Embryonic facial prominence (tissue), 1 donor: ENCODE results near the gene IL26.
"Not testable (repeated sequence)": the region's sequence is repeated elsewhere in the genome, so short reads cannot be mapped to it uniquely, and the experiment has no call there.

Experiments used
- DNase-seq: peaks from one replicate; pipeline ENCODE4 v3.0.0-alpha.2; 2016; ENCODE audit errors: extremely low spot score

IL26 gene

GRCh38 chr12:68199127-68199526 is 26.5 kb downstream of the IL26 start:
- DNase-seq: no peak

- no peak for DNase-seq
Measured at GRCh38 chr12:68198507-68199086, 27.0 kb downstream of the IL26 start.

GRCh38 chr12:68190301-68190700 is 35.3 kb downstream of the IL26 start:
- DNase-seq: no peak

- no peak for DNase-seq
Measured at GRCh38 chr12:68189821-68190242, 35.8 kb downstream of the IL26 start.

GRCh38 chr12:68185598-68185997 is 40.0 kb downstream of the IL26 start:
- no peak for DNase-seq

GRCh38 chr12:68180792-68181744 is 44.5 kb downstream of the IL26 start:
- no peak for DNase-seq

- DNase-seq: no peak
Measured at GRCh38 chr12:68178774-68179439, 46.7 kb downstream of the IL26 start.

GRCh38 chr12:68178184-68178583 is 47.4 kb downstream of the IL26 start:
- DNase-seq: no peak

GRCh38 chr12:68177562-68177961 is 48.0 kb downstream of the IL26 start:
- no peak for DNase-seq

GRCh38 chr12:68176257-68176656 is 49.4 kb downstream of the IL26 start:
- no peak for DNase-seq

- no peak for DNase-seq
Measured at GRCh38 chr12:68175557-68176061, 50.0 kb downstream of the IL26 start.

GRCh38 chr12:68174761-68175160 is 50.8 kb downstream of the IL26 start:
- not testable (repeated sequence) for DNase-seq

GRCh38 chr12:68173792-68174191 is 51.8 kb downstream of the IL26 start:
- DNase-seq: no peak

- DNase-seq: no peak
Measured at GRCh38 chr12:68170726-68171125, 54.9 kb downstream of the IL26 start.

- DNase-seq: no peak
Measured at GRCh38 chr12:68169213-68169889, 56.3 kb downstream of the IL26 start.

- no peak for DNase-seq
Measured at GRCh38 chr12:68166317-68166831, 59.2 kb downstream of the IL26 start.

GRCh38 chr12:68163560-68164081 is 62.0 kb downstream of the IL26 start:
- DNase-seq: no peak

- DNase-seq: no peak
Measured at GRCh38 chr12:68162374-68162773, 63.2 kb downstream of the IL26 start.

GRCh38 chr12:68159681-68160304 is 65.8 kb downstream of the IL26 start, which contains the start of gene IFNG:
TSS of gene IFNG (minus strand) at chr12:68159740. CDS start at chr12:68159615, 125 bp downstream.
- no peak for DNase-seq

GRCh38 chr12:68158432-68158831 is 67.2 kb downstream of the IL26 start:
- no peak for DNase-seq

GRCh38 chr12:68157380-68157779 is 68.2 kb downstream of the IL26 start:
- no peak for DNase-seq
